ENCODE results near the gene FRMD5. TPM values are rescaled to one million over a fixed set of nuclear protein-coding genes. Genes with fewer than 3 reads are reported as not detected.

FRMD5 gene
- total RNA-seq, 1 experiment from 2014 or later, result 27.2 TPM

DNA sequence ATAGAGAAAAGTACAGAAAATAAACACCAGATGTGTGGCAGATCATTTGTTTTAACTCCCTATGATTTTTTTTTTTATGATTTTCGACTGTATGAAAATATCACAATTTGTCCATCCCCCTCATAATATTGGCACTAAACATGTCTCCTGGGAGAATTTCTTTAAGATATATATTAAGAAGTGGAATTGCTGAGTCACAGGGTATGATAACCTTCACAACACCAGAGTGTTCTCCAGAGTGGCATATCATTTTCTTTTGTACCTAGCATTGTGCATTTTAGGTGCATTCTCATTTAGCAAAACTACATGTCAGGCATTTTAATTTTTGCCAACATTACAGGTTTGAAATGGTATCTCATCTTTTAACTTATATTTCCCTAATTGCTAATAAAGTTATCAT, 170.9 kb downstream of the FRMD5 start:
- ChIA-PET RAD21 (ENCODE audit: low non-redundant PET in 1 of 2, low total read pairs in 2 of 2, uncharacterized antibody in 2 of 2, unreplicated experiment in 2 of 2) (no interaction called here), CTCF (no interaction called here), POLR2A (no interaction called here)
- Histone ChIP-seq H3K79me2 (ENCODE audit: insufficient read depth, low read length) (peaks cover 61% of the 10 kb centered on the region), H3K9me2 (ENCODE audit: insufficient read depth) (no peaks in the 10 kb centered on the region), H3K27me3 (ENCODE audit: insufficient read depth, low read length) (no peaks in the 10 kb centered on the region), H3K27ac (ENCODE audit: low read depth, low read length) (no peak overlapping the region), H3K4me2 (ENCODE audit: low read length) (no peak overlapping the region), H3K4me1 (ENCODE audit: control insufficient read depth in 1 of 2, insufficient read depth in 2 of 2, low read length in 2 of 2) (peaks cover 0 to 11% of the 10 kb centered on the region in 2 experiments; a peak in 2 of 4 replicates), H4K20me1 (ENCODE audit: insufficient read depth) (no peaks in the 10 kb centered on the region), H3K36me3 (ENCODE audit: control insufficient read depth in 1 of 2, insufficient read depth in 2 of 2, low read length in 2 of 2) (no peaks in the 10 kb centered on the region), H3K4me3 (replicated peaks in 1 of 2; ENCODE audit: low read depth in 1 of 2, low read length in 2 of 2) (no peak overlapping the region), H2AFZ (ENCODE audit: low read depth, low read length, poor library complexity, severe bottlenecking) (no peak overlapping the region), H3K9me3 (ENCODE audit: control insufficient read depth in 1 of 2, insufficient read depth in 1 of 2, low read depth in 1 of 2, low read length in 2 of 2) (no peaks in the 10 kb centered on the region), H3K9ac (ENCODE audit: low read length) (no peak overlapping the region)
- TF ChIP-seq RAD21 (IDR thresholded peaks at IDR 0.05; ENCODE audit: low read depth) (no peak), REST (IDR thresholded peaks at IDR 0.05; ENCODE audit: low read depth) (no peak), POLR2AphosphoS5 (IDR thresholded peaks at IDR 0.05; ENCODE audit: low read depth, low read length) (no peak), YY1 (IDR thresholded peaks at IDR 0.05; ENCODE audit: extremely low read depth, insufficient replicate concordance, low read depth, low read length) (no peak), ZNF274 (IDR thresholded peaks at IDR 0.05; ENCODE audit: low read depth, low read length) (no peak), FOSL1 (IDR thresholded peaks at IDR 0.05; ENCODE audit: low read depth) (no peak), ZFX (IDR thresholded peaks at IDR 0.05) (no peak)
- TF ChIP-seq, protein P1, sequence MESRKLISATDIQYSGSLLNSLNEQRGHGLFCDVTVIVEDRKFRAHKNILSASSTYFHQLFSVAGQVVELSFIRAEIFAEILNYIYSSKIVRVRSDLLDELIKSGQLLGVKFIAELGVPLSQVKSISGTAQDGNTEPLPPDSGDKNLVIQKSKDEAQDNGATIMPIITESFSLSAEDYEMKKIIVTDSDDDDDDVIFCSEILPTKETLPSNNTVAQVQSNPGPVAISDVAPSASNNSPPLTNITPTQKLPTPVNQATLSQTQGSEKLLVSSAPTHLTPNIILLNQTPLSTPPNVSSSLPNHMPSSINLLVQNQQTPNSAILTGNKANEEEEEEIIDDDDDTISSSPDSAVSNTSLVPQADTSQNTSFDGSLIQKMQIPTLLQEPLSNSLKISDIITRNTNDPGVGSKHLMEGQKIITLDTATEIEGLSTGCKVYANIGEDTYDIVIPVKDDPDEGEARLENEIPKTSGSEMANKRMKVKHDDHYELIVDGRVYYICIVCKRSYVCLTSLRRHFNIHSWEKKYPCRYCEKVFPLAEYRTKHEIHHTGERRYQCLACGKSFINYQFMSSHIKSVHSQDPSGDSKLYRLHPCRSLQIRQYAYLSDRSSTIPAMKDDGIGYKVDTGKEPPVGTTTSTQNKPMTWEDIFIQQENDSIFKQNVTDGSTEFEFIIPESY (IDR thresholded peaks at IDR 0.05; ENCODE audit: extremely low read depth, insufficient replicate concordance, low read length), result no peak
- DNase-seq (ENCODE audit: low read depth, low spot score), result no peak
- no peak for ATAC-seq
- intact Hi-C loops (cut with micrococcal nuclease), result no loop called here
- no TSS peak for BruUV-seq (replicated peaks)
